HCT116 (cell line): ENCODE results near the gene CYP24A1. TPM values are rescaled to one million over a fixed set of nuclear protein-coding genes. Genes with fewer than 3 reads are reported as not detected.

Source experiments
- ATAC-seq: fragments of 200-7000 bp; cut with Tn5 transposase; 2 replicates; pipeline ENCODE4 v1.9.1; 2020; ENCODE audit warnings: mild to moderate bottlenecking, moderate library complexity
- BruUV-seq: library from RNA; stranded (reverse); fragments of 400-500 nt; replicated peaks from 2 replicates; lab custom pipeline; 2021; lab: Mats Ljungman, UMichigan
- CTCF ChIA-PET: fragments of 300-600 bp; sonication (Branson Sonifier 250); formaldehyde crosslinking; loops from one replicate; lab custom pipeline; 2021; ENCODE audit warnings: antibody characterized with exemption; lab: Charles Lee
- POLR2A ChIA-PET: fragments of 300-600, 350-600 bp; sonication (Branson Sonifier 250); formaldehyde crosslinking; loops from one replicate; lab custom pipeline; 2021; ENCODE audit warnings: antibody characterized with exemption; lab: Charles Lee
- RAD21 ChIA-PET, 2 experiments: fragments of 300-600 bp; sonication (Branson Sonifier 250); formaldehyde crosslinking; loops; one replicate each; lab custom pipeline; 2023; ENCODE audit warnings: low total read pairs in 2 of 2; ENCODE audit not compliant: uncharacterized antibody in 2 of 2, unreplicated experiment in 2 of 2, low non-redundant PET in 1 of 2; lab: Charles Lee
- DNase-seq: peaks from one replicate; pipeline ENCODE4 v3.0.0-alpha.2; 2010; ENCODE audit warnings: low read depth, low spot score
- H2AFZ ChIP-seq: fragments of 200-600 bp; shearing (Covaris generic), sonication (generic); 2 replicates; pipeline ENCODE4 v1.6.1; 2017; ENCODE audit warnings: low read depth, mixed run types, mixed read lengths, antibody characterized with exemption, low read length; ENCODE audit not compliant: poor library complexity, severe bottlenecking
- H3K27ac ChIP-seq: 2 replicates; pipeline ENCODE4 v1.5.1; 2012; ENCODE audit warnings: low read depth, low read length
- H3K27me3 ChIP-seq: fragments of 200-600 bp; sonication (generic); 2 replicates; pipeline ENCODE4 v1.6.1; 2016; ENCODE audit warnings: mixed run types, low read length, mixed read lengths; ENCODE audit not compliant: insufficient read depth
- H3K36me3 ChIP-seq, 2 experiments: fragments of 200-500 bp in 1 of 2; fragments of 200-600 bp in 1 of 2; sonication (Bioruptor generic) in 1 of 2; sonication (generic) in 1 of 2; 2 replicates each; pipeline versions ENCODE4 v1.5.1 to v1.6.1; 2014 to 2016; ENCODE audit warnings: low read length in 2 of 2, inconsistent platforms in 1 of 2, mixed read lengths in 1 of 2, mixed run types in 1 of 2; ENCODE audit not compliant: insufficient read depth in 2 of 2, control insufficient read depth in 1 of 2
- H3K4me1 ChIP-seq, 2 experiments: fragments of 200-600 bp in 1 of 2; sonication (generic) in 1 of 2; 2 replicates each; pipeline versions ENCODE4 v1.5.1 to v1.6.1; 2012 to 2017; ENCODE audit warnings: low read length in 2 of 2, inconsistent platforms in 1 of 2, mild to moderate bottlenecking in 1 of 2, mixed read lengths in 1 of 2, mixed run types in 1 of 2, moderate library complexity in 1 of 2; ENCODE audit not compliant: insufficient read depth in 2 of 2, control insufficient read depth in 1 of 2
- H3K4me2 ChIP-seq: fragments of 200-600 bp; sonication (generic); 2 replicates; pipeline ENCODE4 v1.6.1; 2017; ENCODE audit warnings: mixed run types, low read length, mixed read lengths
- H3K4me3 ChIP-seq, 2 experiments: fragments of 200-600 bp in 1 of 2; sonication (generic) in 1 of 2; replicated peaks in 1 of 2; 2 replicates each; pipeline ENCODE4 v1.5.1; 2011 to 2016; ENCODE audit warnings: low read length in 2 of 2, control low read depth in 1 of 2, low read depth in 1 of 2, mild to moderate bottlenecking in 1 of 2, mixed read lengths in 1 of 2, mixed run types in 1 of 2
- H3K79me2 ChIP-seq: fragments of 200-600 bp; sonication (generic); 2 replicates; pipeline ENCODE4 v1.6.1; 2017; ENCODE audit warnings: mild to moderate bottlenecking, mixed run types, low read length, moderate library complexity, mixed read lengths; ENCODE audit not compliant: insufficient read depth
- H3K9ac ChIP-seq: fragments of 200-600 bp; sonication (generic); 2 replicates; pipeline ENCODE4 v1.6.1; 2016; ENCODE audit warnings: low read length, mixed read lengths
- H3K9me2 ChIP-seq: fragments of 200-600 bp; sonication (generic), shearing (Covaris generic); 2 replicates; pipeline ENCODE4 v1.6.1; 2017; ENCODE audit warnings: mixed run types, mild to moderate bottlenecking, moderate library complexity; ENCODE audit not compliant: insufficient read depth
- H3K9me3 ChIP-seq, 2 experiments: fragments of 200-500 bp in 1 of 2; fragments of 200-600 bp in 1 of 2; sonication (Bioruptor generic) in 1 of 2; sonication (generic) in 1 of 2; 2 replicates each; pipeline ENCODE4 v1.6.1; 2014 to 2017; ENCODE audit warnings: low read length in 2 of 2, mixed read lengths in 2 of 2, inconsistent platforms in 1 of 2, low read depth in 1 of 2, mild to moderate bottlenecking in 1 of 2, mixed run types in 1 of 2, moderate library complexity in 1 of 2; ENCODE audit not compliant: control insufficient read depth in 1 of 2, insufficient read depth in 1 of 2
- H4K20me1 ChIP-seq: fragments of 200-600 bp; sonication (generic), shearing (Covaris generic); 2 replicates; pipeline ENCODE4 v1.6.1; 2017; ENCODE audit warnings: mixed run types, mild to moderate bottlenecking, moderate library complexity; ENCODE audit not compliant: insufficient read depth
- ATF3 ChIP-seq: IDR thresholded peaks from 2 replicates; pipeline ENCODE4 v1.6.1; 2012
- CBX3 ChIP-seq: IDR thresholded peaks from 2 replicates; pipeline ENCODE4 v1.6.1; 2012; ENCODE audit warnings: low read depth
- CEBPB ChIP-seq: IDR thresholded peaks from 2 replicates; pipeline ENCODE4 v1.6.1; 2012; ENCODE audit warnings: low read depth
- CTCF ChIP-seq, 3 experiments: fragments of 200-600 bp in 1 of 3; sonication (generic) in 1 of 3; IDR thresholded peaks in 2 of 3; conservative IDR thresholded peaks in 1 of 3; 2 replicates each; pipeline ENCODE4 v1.5.1; 2012 to 2017; ENCODE audit warnings: low read depth in 2 of 3, low read length in 2 of 3, antibody characterized with exemption in 1 of 3, borderline replicate concordance in 1 of 3, control low read depth in 1 of 3, mild to moderate bottlenecking in 1 of 3, mixed read lengths in 1 of 3, mixed run types in 1 of 3, moderate library complexity in 1 of 3; ENCODE audit not compliant: insufficient read depth in 1 of 3
- ELF1 ChIP-seq: IDR thresholded peaks from 2 replicates; pipeline ENCODE4 v1.6.1; 2012; ENCODE audit warnings: low read depth, borderline replicate concordance
- EZH2 ChIP-seq: fragments of 200-600 bp; sonication (generic); IDR thresholded peaks from 2 replicates; pipeline ENCODE4 v1.6.1; 2017; ENCODE audit warnings: antibody characterized with exemption, mixed run types
- EZH2phosphoT487 ChIP-seq: fragments of 200-600 bp; IDR thresholded peaks from 2 replicates; pipeline ENCODE4 v1.6.1; 2018; ENCODE audit warnings: antibody characterized with exemption, borderline replicate concordance
- FOSL1 ChIP-seq: IDR thresholded peaks from 2 replicates; pipeline ENCODE4 v1.6.1; 2012; ENCODE audit warnings: low read depth
- JUND ChIP-seq: IDR thresholded peaks from 2 replicates; pipeline ENCODE4 v1.6.1; 2012
- MAX ChIP-seq: IDR thresholded peaks from 2 replicates; pipeline ENCODE4 v1.6.1; 2012
- POLR2A ChIP-seq: IDR thresholded peaks from 2 replicates; pipeline ENCODE4 v1.7.0; 2011; ENCODE audit warnings: borderline replicate concordance; ENCODE audit not compliant: insufficient read depth, insufficient read length; ENCODE audit errors: extremely low read depth
- POLR2AphosphoS5 ChIP-seq: IDR thresholded peaks from 2 replicates; pipeline ENCODE4 v1.6.1; 2011; ENCODE audit warnings: mild to moderate bottlenecking, low read depth, low read length, moderate library complexity
- RAD21 ChIP-seq: IDR thresholded peaks from 2 replicates; pipeline ENCODE4 v1.6.1; 2012; ENCODE audit warnings: low read depth, mild to moderate bottlenecking
- SIN3A ChIP-seq: IDR thresholded peaks from 2 replicates; pipeline ENCODE4 v1.6.1; 2012; ENCODE audit warnings: low read depth
- SRF ChIP-seq: IDR thresholded peaks from 2 replicates; pipeline ENCODE4 v1.6.1; 2012; ENCODE audit warnings: low read depth
- TCF7L2 ChIP-seq: IDR thresholded peaks from 2 replicates; pipeline ENCODE4 v1.7.0; 2011; ENCODE audit warnings: borderline replicate concordance, inconsistent platforms; ENCODE audit not compliant: insufficient read depth, insufficient read length; ENCODE audit errors: extremely low read depth
- ZBTB33 ChIP-seq: IDR thresholded peaks from 2 replicates; pipeline ENCODE4 v1.6.1; 2011; ENCODE audit warnings: mild to moderate bottlenecking, low read length, moderate library complexity; ENCODE audit not compliant: insufficient replicate concordance; ENCODE audit errors: extremely low read depth
- ZNF274 ChIP-seq: fragments of 200-500 bp; sonication (Bioruptor generic); IDR thresholded peaks from 2 replicates; pipeline ENCODE4 v1.6.1; 2014; ENCODE audit warnings: mild to moderate bottlenecking, low read depth, low read length, inconsistent platforms
- intact Hi-C: fragments of 100-400 bp; cut with micrococcal nuclease; formaldehyde crosslinking; loops from 2 replicates; pipeline ENCODE4 v1.10.0; 2022
- total RNA-seq: library from RNA; stranded (reverse); gene quantifications from one replicate; pipeline ENCODE4 v1.2.1, GENCODE V29; 2021; ENCODE audit not compliant: unreplicated experiment

CYP24A1 gene
- total RNA-seq, 1 experiment from 2014 or later: 267 TPM

- POLR2A ChIA-PET: interaction anchor here (1.0 to 1.2 kb wide), 3 partner anchors 10 to 20 kb away, joined by 3 to 6 read pairs (median 4); no protein-coding TSS in a partner anchor
- H3K36me3 ChIP-seq: peaks cover 4 to 5% of the 10 kb centered on the region in 2 experiments; a peak in 2 of 4 replicates
- H3K27ac ChIP-seq: peak overlapping the region; percentile 86
- DNase-seq: peak; percentile 93
- H3K9ac ChIP-seq: peak overlapping the region; percentile 38
- no peaks in the 10 kb centered on the region for H4K20me1 ChIP-seq
- H3K27me3 ChIP-seq: no peaks in the 10 kb centered on the region
- intact Hi-C loops: no loop called here
- H3K9me2 ChIP-seq: no peaks in the 10 kb centered on the region
- RAD21 ChIA-PET: interaction anchor here in 1 of 2 experiments (1.1 kb wide), 1 partner anchor 17 kb away, joined by 5 read pairs; no protein-coding TSS in a partner anchor
- ATAC-seq: peak; percentile 90
- H2AFZ ChIP-seq: peak overlapping the region; percentile 80
- no peaks in the 10 kb centered on the region for H3K79me2 ChIP-seq
- H3K4me2 ChIP-seq: peak overlapping the region; percentile 55
- peaks cover 58 to 82% of the 10 kb centered on the region in 2 experiments for H3K4me1 ChIP-seq
- H3K9me3 ChIP-seq: no peaks in the 10 kb centered on the region
- BruUV-seq: TSS peak; percentile 85
- CTCF ChIA-PET: interaction anchor here (0.7 to 2.1 kb wide), 5 partner anchors 10 to 59 kb away, joined by 3 to 5 read pairs (median 4); partner anchors contain the start of gene PFDN4
- H3K4me3 ChIP-seq: 0 out of 4 replicates have a peak overlapping the region, but pooled peaks of 1 of the 2 experiments have one; percentile 14
- peak; percentile 55 for TF ChIP-seq TCF7L2
- no peak for TF ChIP-seq ZNF274
- no peak for TF ChIP-seq ZBTB33
- no peak for TF ChIP-seq CTCF (IDR thresholded peaks at IDR 0.05 in 2 of 3, conservative IDR thresholded peaks at IDR 0.05 in 1 of 3; ENCODE audit: borderline replicate concordance in 1 of 3, insufficient read depth in 1 of 3, low read depth in 2 of 3, low read length in 2 of 3)
- no peak for TF ChIP-seq EZH2phosphoT487
- no peak for TF ChIP-seq POLR2A
- TF ChIP-seq POLR2AphosphoS5: peak; percentile 26; the same call in 1 of the 2 replicates
- peak; percentile 56; the same call in 1 of the 2 replicates for TF ChIP-seq JUND
- no peak for TF ChIP-seq RAD21
- no peak for TF ChIP-seq ATF3
- TF ChIP-seq SIN3A: peak; percentile 55; the same call in 1 of the 2 replicates
- no peak for TF ChIP-seq ELF1
- peak; percentile 42 for TF ChIP-seq CEBPB
- TF ChIP-seq CBX3: peak; percentile 90
- peak; percentile 86 for TF ChIP-seq SRF
- no peak for TF ChIP-seq FOSL1
- no peak for TF ChIP-seq EZH2
- TF ChIP-seq MAX: peak; percentile 82
Measured at GRCh38 chr20:54148947-54149764, 24.6 kb downstream of the CYP24A1 start.
